Stimulated activated CD8-positive, alpha-beta memory T cell treated with anti-CD3 and anti-CD28 coated beads, Interleukin-4, amount 100 ng/mL, for 24 hours (primary cell): Measurements from ENCODE around the gene TRERF1.
"Not testable (repeated sequence)": the region's sequence is repeated elsewhere in the genome, so short reads cannot be mapped to it uniquely, and the experiment has no call there.

ENCODE experiments used
- DNase-seq: peaks from one replicate; pipeline ENCODE4 v3.0.0-alpha.2; 2020; ENCODE audit warnings: low read depth

The TRERF1 gene

GRCh38 chr6:42337985-42338743, 113.6 kb downstream of the TRERF1 start:
- no peak for DNase-seq

DNA sequence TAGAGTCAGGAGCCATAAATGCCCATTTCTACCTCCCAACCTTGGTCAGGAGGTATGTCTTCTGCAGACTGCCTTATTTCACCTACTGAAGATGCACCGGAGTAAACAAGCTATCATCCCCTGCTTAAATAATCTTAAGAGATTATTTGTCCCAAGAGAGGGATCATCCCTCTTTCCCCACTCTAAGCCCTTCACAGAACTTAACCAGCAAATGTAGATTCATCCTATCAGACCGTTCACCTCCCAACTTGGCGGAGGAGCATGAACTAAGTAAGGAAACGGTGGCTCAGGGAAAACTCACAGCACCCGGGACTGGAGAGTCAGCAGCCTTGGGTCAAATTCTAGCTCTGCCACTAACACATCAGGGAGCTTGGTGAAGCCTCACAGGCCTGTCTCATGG, 115.3 kb downstream of the TRERF1 start:
- no peak for DNase-seq

DNA sequence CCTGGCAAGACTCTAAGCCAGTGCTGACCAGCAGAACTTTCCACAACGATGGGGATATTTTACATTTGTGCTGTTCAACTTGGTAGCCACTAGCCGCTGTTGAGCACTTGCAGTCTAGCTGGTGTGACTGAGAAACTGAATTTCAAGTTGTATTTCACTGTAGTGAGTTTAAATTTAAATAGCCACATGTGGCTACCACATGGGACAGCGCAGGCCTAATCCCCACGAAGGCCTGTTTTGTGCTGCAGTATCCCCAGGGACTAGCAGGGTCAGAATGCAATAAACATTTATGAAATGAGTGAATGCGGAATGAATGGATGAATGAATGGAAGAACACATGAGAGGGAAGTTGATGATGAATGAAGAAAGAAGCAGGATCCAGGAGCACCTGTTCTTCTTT, 115.8 kb downstream of the TRERF1 start:
- no peak for DNase-seq

DNA sequence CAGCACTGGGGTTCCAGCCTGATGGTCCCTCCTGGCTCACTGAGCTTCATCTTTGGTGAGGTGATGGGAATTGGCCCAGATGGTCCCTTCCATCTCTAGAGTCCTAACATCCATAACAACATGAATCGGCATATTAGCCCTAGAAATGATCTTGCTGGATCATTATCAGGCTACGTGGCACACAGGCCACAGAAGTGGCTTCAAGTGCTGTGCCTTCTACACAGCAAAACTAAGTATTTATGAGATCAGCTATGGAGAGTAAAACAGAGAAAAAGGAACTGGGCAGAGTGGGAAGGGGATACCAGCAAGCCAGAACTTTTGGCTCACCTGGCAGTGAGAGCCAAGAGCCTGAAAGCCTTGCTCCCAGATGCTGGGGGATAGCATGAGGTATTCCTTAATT, 116.9 kb downstream of the TRERF1 start:
- DNase-seq, result no peak

DNA sequence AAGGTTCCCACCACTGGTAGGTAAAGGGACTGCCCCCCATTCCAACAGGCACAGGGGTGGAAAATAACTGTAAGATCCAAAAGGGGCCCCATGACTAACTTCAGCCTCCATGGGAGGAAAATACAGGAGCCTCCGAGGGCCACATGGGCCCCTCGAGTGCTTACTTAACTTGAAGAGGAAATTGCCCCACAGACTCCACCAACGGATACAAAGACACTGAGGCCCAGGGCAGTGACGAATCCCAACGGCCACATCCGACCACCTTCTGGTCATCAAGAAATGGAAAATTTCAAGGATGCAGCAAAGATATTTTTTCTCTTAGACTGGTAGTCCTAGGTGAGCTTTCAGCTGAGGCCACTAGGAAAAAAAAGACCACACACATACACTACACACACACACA, 118.1 kb downstream of the TRERF1 start:
- DNase-seq, result no peak

- no peak for DNase-seq
These were observed 118.8 kb downstream of the TRERF1 start for GRCh38 chr6:42332916-42333315.

GRCh38 chr6:42331019-42331418, 120.7 kb downstream of the TRERF1 start:
- no peak for DNase-seq

GRCh38 chr6:42326248-42326647, 125.5 kb downstream of the TRERF1 start:
- no peak for DNase-seq

- DNase-seq, result not testable (repeated sequence)
These were observed 126.9 kb downstream of the TRERF1 start for GRCh38 chr6:42324656-42325324.

DNA sequence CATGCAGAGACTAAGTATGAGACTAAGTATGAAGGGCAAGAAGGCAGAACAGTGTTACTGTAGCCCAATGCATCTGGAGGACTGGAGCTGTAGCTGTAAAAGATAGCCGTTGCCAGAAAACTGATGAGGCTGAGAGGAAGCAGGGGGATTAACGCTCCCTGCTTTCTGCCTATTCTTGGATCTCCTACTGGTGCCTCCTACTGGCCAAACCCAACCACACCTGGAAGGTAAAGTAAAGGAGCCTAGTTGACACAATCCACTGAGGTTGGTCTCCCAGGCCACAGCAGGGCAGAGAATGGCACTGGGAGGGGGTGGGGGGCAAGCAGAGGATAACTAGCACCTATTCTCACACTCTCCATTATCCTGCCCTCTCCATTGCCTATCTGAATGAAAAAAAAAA, 129.1 kb downstream of the TRERF1 start:
- DNase-seq, result no peak

DNA sequence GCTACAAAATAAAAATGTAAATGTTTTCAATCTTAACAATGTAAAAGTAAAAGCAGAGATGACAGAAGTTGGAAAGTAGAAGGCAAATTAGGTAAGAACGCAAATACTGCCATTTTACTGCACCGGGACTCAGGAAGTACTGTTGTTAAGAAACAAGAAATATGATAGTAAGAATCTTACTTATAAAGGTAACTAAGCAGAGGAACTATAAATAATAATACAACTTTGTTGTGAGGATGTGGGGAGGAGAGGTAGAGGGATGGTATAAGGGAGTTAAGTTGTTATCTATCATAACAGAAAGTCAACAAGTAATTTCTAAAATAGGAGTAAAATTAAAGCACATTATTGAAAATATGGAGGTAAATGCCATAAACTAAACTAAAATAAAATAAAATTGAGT, 129.8 kb downstream of the TRERF1 start:
- no peak for DNase-seq

- DNase-seq, result no peak
These were observed 131.0 kb downstream of the TRERF1 start for GRCh38 chr6:42320762-42321161.

- no peak for DNase-seq
These were observed 133.2 kb downstream of the TRERF1 start for GRCh38 chr6:42318480-42318879.

DNA sequence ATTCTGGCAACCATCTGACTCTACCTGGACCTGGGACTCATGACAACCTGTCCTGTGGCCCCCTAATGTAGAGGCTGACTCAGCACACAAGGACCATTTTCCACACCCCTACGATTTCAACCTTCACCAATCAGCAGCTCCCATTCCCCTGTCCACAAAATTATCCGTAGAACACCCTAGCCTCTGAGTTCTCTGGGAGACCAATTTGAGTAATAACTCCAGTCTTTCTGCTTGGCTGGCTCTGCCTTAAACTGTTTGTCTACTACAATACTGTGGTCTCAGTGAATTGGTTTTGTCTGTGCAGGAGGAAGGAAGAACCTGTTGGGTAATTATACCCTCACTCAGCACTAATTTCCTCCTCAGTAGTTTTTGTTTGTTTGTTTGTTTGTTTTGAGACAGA, 134.7 kb downstream of the TRERF1 start:
- DNase-seq, result no peak

DNA sequence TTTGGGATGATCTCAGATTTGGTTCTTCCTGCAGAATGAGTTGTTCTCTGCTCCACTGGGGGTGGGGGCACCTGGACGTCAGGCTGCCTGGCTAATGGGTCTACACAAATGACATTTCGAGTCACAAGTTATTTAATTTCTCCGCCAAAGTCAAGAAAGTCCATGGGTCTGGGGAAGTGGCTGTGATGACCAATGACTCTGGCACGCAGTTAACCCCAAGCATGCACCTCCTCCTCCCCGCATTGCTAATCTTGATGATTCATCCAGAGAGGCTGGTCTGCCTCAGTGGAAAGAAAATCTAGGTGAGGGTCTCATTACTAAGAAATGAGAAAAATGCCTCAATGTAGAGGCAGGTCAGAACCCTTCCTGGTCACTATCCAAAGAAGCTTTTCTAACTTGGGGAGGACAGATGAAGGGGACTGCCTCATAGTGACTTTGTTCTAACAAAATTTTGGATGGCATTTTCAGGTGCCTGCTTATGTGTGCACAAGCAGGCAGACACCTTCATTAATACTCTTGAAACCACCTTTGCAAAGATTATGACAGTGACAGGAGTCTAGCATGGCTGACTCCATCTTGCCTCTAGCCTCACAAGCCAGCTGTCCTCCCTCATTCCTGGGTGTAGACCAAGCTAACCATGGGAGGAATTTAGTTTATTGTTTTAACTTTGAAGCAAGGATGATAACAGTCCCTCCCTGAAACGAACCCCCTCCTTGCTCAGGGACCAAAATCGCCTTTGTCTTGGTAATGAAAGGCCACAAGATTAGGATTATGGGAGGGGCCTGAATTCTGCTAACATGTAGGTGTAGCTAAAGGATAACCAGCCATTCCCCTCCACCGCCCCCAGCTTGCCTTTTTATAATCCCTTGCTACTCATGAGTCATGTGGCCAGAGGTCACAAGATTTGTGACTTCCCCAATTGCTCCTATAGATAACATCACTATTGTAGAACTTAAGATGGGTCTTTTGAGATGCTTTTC, 135.4 kb downstream of the TRERF1 start:
- no peak for DNase-seq

- DNase-seq, result no peak
These were observed 136.3 kb downstream of the TRERF1 start for GRCh38 chr6:42315259-42315990.

- no peak for DNase-seq
These were observed 137.0 kb downstream of the TRERF1 start for GRCh38 chr6:42314571-42315258.

DNA sequence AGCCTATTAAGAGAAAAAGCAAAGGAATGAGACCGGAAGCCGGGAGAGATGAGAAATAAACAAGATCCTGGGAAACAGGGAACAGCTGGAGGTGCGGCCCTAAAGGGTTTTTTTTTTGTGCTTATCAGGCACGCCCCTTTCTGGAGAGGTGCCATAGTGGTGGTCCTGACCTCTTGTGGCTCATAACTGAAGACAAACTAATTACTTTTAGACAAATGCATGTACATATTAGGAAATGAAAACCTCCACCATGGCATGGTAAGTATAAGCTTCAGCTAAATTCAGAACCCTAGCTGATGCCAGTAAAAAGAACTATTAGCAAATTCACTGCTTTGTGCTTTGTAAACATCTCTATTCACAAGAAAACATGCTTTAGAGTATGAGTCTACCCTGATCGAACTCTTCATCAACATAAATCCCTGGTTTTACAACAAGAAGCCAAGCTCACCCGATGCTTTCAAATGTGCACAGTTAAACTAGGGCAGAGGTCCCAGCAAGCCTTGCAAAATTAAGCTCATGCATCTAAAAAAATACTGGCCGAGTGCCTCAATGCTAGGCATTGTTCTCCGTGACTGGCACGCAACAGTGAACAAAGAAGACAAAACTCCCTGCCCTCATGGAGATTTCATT, 137.7 kb downstream of the TRERF1 start:
- no peak for DNase-seq

DNA sequence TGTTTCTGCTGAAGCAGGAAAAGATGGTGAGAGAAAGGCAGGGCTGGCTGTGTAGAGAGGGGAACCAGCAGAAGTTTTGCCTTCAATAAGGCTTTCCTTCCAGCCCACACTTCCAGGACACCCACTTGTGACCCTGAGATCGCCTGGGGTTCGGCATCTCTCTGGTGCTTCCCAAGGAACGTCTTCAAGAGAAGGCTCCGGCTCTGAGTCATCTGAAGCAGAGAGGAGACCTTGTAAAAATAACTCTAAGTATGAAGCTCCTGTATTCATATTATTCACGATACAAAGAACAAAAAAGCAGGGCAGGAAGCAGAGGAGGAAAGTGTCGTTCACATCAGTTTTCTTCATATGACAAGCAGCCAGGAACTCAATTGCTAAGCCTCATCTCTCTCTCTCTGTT, 138.7 kb downstream of the TRERF1 start:
- DNase-seq, result no peak

GRCh38 chr6:42307141-42307470, 144.6 kb downstream of the TRERF1 start:
- DNase-seq, result no peak
